SJSA1 (cell line): ENCODE measurements around the gene NFYC. TPM values are rescaled to one million over a fixed set of nuclear protein-coding genes. Genes with fewer than 3 reads are reported as not detected.

Source experiments
- DNase-seq, 2 experiments: peaks; one replicate each; pipeline ENCODE4 v3.0.0-alpha.2; 2015 to 2020; ENCODE audit warnings: low spot score in 2 of 2, low read depth in 1 of 2
- H3K27ac ChIP-seq: fragments of 250-450 bp; sonication (Bioruptor Pico); 2 replicates; pipeline ENCODE4 v1.5.1; 2020; ENCODE audit warnings: mild to moderate bottlenecking, moderate library complexity
- H3K27me3 ChIP-seq: fragments of 250-450 bp; sonication (Bioruptor Pico); replicated peaks from 2 replicates; pipeline ENCODE4 v1.5.1; 2020; ENCODE audit warnings: mild to moderate bottlenecking, moderate library complexity
- H3K36me3 ChIP-seq: fragments of 250-450 bp; sonication (Bioruptor Pico); 2 replicates; pipeline ENCODE4 v1.5.1; 2020; ENCODE audit warnings: mild to moderate bottlenecking
- H3K4me1 ChIP-seq: fragments of 250-450 bp; sonication (Bioruptor Pico); replicated peaks from 2 replicates; pipeline ENCODE4 v1.6.1; 2021; ENCODE audit warnings: mild to moderate bottlenecking
- H3K4me3 ChIP-seq: fragments of 250-450 bp; sonication (Bioruptor Pico); 2 replicates; pipeline ENCODE4 v1.5.1; 2020; ENCODE audit warnings: mild to moderate bottlenecking
- H3K9me3 ChIP-seq: fragments of 250-450 bp; sonication (Bioruptor Pico); replicated peaks from 2 replicates; pipeline ENCODE4 v1.5.1; 2020; ENCODE audit warnings: mild to moderate bottlenecking
- total RNA-seq: library from RNA; depleted of rRNA; stranded (reverse); fragments of >200 nt; shearing (Covaris generic); gene quantifications from 2 replicates; pipeline ENCODE4 v1.2.3, GENCODE V29; 2014; rRNA removed

NFYC gene
- total RNA-seq, 1 experiment from 2014 or later: 32.5 TPM

DNA sequence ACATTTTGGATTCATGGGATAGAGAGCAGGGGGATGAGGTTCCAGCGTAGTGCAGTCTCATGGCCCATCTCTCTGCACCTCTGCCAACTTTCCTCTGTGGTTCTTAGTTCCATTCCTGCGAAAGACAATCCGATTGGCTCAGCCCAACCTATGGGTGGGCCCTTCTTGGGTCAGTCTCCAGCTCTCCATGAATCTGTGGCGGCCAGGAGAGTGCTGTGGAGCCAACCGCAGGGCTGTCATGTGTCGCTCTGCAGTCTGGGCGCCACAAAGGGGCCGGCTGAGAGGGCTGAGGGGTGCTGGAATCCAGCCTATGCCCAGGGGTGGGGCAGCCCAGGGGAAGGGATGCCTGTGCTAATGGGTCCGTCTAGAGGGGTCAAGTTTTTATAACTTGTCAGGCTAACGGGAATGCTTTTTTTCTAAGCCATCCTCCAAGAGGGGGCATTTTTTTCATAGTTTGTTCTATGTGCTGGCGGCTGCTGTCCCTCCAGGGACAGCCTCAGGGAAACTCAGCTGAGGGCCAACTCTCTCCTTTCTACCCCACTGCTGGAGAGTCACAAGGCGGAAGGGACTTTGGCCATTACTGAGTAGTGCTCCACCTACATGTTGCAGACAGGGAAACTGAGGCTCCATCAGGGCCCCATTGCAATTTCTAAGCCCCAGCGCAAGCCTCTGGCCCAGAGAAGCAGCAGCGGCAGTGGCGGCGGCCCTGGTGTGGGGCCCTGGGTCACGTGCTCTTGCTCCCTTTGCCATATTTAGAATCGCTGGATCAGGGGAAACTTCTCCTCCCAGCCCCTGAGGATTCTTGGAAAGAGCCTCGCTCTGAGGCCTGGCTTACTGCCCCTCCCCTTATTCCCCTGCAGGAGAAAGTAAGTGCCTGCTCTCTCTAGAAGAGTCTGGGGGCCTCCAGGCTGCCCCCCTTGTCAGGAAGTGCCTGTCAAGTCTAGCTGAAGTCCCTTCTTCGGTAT lies 115.5 kb downstream of the NFYC start:
- Histone ChIP-seq H3K36me3 (no peaks in the 10 kb centered on the region), H3K9me3 (no peaks in the 10 kb centered on the region), H3K27me3 (no peaks in the 10 kb centered on the region), H3K4me1 (peaks cover 2% of the 10 kb centered on the region), H3K4me3 (no peak overlapping the region), H3K27ac (no peak overlapping the region)
- no peak for DNase-seq

DNA sequence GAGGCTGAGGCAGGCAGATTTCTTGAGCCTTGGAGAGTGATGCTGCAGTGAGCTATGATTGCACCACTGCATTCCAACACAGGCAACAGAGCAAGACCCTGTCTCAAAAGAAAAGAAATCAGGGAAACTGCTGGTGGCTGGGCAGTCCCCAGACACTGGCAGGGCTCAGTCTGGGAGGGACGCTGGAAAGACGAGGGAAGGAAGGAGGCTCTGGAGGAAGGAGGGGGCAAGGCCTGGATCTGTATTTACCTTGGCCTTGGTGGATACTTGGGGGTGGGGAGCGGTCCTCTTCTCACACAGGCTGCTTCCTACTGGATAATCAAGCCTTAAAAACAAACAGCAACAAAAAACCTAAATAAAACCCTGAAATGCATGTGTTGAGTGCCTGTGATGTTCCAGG lies 116.5 kb downstream of the NFYC start:
- no peak overlapping the region for H3K4me3 ChIP-seq
- H3K4me1 ChIP-seq: no peaks in the 10 kb centered on the region
- DNase-seq: no peak
- H3K27ac ChIP-seq: no peak overlapping the region
- H3K9me3 ChIP-seq: no peaks in the 10 kb centered on the region
- H3K36me3 ChIP-seq: no peaks in the 10 kb centered on the region
- H3K27me3 ChIP-seq: no peaks in the 10 kb centered on the region

DNA sequence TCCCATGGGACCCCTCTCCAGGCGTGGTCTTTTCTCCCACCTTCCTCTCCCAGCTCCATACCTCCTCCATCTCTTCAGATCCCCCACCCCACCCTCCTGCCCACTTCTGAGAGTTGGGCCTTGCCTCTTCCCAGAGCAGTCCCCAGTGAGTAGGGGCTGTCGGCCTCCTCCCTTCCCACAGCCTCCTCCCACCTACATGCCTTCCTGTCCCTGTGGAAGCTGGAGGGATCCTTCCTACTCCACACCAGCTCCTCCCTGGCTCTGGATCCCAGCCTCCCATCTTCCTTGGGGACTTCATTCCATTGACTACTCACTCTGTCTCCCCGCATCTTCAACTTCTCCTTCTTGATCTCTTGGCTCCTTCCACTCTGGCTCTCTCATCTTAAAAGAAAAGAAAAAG lies 116.9 kb downstream of the NFYC start:
- DNase-seq: no peak
- Histone ChIP-seq H3K36me3 (no peaks in the 10 kb centered on the region), H3K4me3 (no peak overlapping the region), H3K4me1 (no peaks in the 10 kb centered on the region), H3K27ac (no peak overlapping the region), H3K27me3 (no peaks in the 10 kb centered on the region), H3K9me3 (no peaks in the 10 kb centered on the region)

DNA sequence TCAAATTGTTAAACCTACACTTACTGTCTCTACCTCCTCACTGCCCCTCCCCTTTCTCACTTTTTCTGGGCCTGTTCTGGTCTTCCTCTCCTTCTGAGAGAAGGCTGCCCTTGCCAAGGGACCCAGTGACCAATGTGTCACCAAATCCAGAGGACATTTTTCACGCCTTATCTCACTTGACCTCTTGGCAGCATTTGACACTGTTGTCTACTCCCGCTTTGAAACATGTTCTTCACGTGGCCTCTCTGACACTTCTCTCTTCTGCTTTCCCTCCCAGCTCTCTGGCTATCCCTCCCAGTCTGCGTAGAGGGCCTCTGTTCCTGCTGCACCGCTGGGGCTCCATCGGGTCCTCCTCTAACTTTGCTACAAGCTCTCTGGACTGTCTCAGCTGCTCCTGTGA lies 117.4 kb downstream of the NFYC start:
- Histone ChIP-seq H3K36me3 (no peaks in the 10 kb centered on the region), H3K4me1 (no peaks in the 10 kb centered on the region), H3K27me3 (no peaks in the 10 kb centered on the region), H3K9me3 (no peaks in the 10 kb centered on the region), H3K27ac (no peak overlapping the region), H3K4me3 (no peak overlapping the region)
- DNase-seq: no peak

DNA sequence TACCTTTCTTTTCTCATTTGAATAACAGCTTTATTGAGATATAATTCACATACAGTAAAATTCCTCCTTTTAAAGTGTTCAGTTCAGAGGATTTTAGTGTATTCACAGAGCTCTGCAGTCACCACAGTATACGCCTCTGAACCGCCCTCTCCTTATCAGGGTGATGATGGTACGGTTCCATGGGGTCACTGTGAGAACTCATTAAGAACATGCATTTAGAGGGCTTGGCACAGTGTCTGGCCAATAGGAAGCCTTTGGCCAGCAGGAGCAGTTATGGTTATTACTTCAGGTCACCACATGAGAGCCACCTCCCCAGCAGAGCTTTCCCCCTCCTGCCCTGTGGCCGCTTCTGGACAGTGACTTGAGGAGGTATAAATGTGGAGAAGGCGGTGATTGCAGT lies 119.4 kb downstream of the NFYC start:
- no peaks in the 10 kb centered on the region for H3K36me3 ChIP-seq
- peaks cover 5% of the 10 kb centered on the region; the same call in 1 of the 2 replicates for H3K27me3 ChIP-seq
- no peak overlapping the region for H3K27ac ChIP-seq
- no peak overlapping the region for H3K4me3 ChIP-seq
- H3K9me3 ChIP-seq: no peaks in the 10 kb centered on the region
- H3K4me1 ChIP-seq: no peaks in the 10 kb centered on the region
- DNase-seq: no peak

DNA sequence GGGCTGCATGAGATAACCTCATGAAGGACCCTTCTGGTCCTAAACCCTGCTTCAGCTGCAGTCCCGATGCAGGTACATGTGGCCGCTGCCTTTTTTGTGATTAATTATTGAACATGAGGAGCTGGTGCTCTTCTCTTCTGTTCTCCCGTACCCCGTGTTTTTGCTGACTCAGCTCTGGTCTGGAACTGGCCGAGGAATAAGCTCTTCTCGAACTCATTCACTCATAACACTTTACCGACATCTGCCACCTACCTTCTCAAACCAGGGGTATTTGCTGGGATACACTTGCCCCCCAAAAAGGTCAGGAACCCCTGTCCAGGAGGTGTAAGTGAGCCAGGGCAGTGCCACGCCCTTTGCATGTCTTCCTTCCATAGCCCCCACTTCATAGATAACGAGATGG lies 123.9 kb downstream of the NFYC start:
- DNase-seq: no peak
- no peak overlapping the region for H3K4me3 ChIP-seq
- H3K4me1 ChIP-seq: no peaks in the 10 kb centered on the region
- no peak overlapping the region for H3K27ac ChIP-seq
- H3K36me3 ChIP-seq: no peaks in the 10 kb centered on the region
- H3K9me3 ChIP-seq: no peaks in the 10 kb centered on the region
- H3K27me3 ChIP-seq: peaks cover 10% of the 10 kb centered on the region

DNA sequence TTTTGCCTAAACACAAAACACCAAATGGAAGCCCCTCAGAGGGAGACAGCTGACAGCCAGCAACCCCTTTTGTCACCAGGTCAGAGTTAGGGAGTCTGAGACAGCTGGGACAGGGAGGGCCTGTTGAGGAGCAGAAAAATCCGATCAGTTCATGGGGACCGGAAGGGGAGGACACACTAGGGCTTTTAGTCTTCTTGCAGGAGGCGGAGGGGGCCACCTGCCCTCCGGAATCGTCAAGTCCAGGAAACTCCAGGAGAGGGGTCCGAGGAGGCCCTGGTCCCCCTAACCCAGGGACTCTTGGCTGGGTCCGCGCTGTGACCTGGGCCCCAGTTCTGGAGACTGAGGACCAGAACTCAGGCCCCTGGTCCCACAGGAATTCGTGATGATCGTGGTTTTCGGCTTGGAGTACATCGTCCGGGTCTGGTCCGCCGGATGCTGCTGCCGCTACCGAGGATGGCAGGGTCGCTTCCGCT lies 126.3 kb downstream of the NFYC start:
- Histone ChIP-seq H3K27me3 (peaks cover 10% of the 10 kb centered on the region), H3K4me3 (no peak overlapping the region), H3K36me3 (no peaks in the 10 kb centered on the region), H3K9me3 (no peaks in the 10 kb centered on the region), H3K4me1 (no peaks in the 10 kb centered on the region), H3K27ac (no peak overlapping the region)
- DNase-seq: no peak

DNA sequence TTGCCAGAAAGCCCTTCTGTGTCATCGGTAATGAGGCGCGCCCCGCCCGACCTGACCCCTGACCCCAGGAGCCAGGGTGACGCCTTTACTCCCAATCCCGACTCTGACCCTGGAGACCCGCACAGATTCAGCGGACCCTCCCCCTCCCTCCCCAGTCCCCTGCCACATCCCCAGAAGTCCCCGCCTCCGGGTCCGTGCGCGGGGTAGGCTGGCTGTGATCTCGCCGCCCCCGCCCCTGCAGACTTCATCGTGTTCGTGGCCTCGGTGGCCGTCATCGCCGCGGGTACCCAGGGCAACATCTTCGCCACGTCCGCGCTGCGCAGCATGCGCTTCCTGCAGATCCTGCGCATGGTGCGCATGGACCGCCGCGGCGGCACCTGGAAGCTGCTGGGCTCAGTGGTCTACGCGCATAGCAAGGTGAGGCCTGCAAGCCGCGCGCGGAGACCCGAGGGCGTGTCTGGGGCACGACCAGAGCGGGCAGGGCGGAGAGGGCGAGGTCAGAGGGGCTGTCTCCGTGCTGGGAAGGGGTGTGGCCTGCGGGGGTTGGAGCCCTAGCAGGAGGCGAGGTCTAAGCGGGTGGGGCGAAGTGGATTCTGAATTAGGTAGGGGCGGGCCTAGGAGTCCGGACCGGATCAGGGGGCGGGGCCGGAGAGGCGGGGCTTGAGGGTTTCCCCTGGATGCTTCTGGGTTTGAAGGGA lies 126.9 kb downstream of the NFYC start:
- H3K9me3 ChIP-seq: no peaks in the 10 kb centered on the region
- H3K4me3 ChIP-seq: no peak overlapping the region
- H3K27ac ChIP-seq: no peak overlapping the region
- no peaks in the 10 kb centered on the region for H3K36me3 ChIP-seq
- H3K4me1 ChIP-seq: no peaks in the 10 kb centered on the region
- peaks cover 10% of the 10 kb centered on the region for H3K27me3 ChIP-seq
- no peak for DNase-seq

DNA sequence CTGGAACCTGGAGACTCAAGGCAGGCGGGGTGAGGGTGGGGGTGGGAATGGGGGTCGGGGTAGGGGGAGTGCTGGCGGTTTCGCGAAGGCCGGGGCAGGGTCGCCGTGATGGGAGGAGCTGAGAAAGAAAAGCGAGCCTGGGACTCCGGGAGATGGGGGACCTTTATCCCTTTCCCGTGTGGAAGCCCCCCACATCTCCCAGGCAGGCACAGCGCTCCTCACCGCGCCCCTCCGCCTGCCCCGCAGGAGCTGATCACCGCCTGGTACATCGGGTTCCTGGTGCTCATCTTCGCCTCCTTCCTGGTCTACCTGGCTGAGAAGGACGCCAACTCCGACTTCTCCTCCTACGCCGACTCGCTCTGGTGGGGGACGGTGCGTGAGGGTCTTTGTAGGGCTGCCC lies 127.6 kb downstream of the NFYC start:
- no peak overlapping the region for H3K27ac ChIP-seq
- no peaks in the 10 kb centered on the region for H3K9me3 ChIP-seq
- peaks cover 1% of the 10 kb centered on the region for H3K4me1 ChIP-seq
- DNase-seq: no peak
- H3K36me3 ChIP-seq: no peaks in the 10 kb centered on the region
- H3K27me3 ChIP-seq: peaks cover 10% of the 10 kb centered on the region
- H3K4me3 ChIP-seq: no peak overlapping the region

DNA sequence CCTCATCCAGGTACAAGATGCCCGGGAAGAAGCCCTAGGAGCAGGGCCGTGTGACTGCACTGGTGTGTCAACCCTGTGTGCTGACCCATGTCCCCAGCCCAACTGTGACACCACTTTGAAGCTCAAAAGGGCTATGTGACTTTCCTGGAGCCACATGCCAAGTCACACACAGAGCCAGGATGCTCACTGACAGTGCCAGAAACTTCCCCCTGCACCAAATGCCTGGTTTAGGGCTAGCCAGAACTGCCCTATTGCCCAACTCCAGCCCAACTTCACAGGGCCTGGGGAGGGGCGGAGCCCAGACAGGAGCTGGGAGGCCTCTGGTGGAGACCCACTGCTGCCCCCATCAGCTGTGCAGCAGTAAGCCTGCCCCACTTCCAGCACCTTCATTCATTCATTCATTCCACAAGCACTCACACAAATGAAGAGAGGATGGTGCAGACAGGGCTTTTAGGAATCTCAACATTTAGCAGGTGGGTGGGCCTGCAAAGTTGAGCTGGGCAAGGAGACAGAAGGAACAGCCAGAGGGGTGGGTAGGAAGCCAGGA lies 128.8 kb downstream of the NFYC start:
- H3K27ac ChIP-seq: no peak overlapping the region
- no peak overlapping the region for H3K4me3 ChIP-seq
- H3K9me3 ChIP-seq: no peaks in the 10 kb centered on the region
- H3K4me1 ChIP-seq: peaks cover 14% of the 10 kb centered on the region
- H3K36me3 ChIP-seq: no peaks in the 10 kb centered on the region
- no peak for DNase-seq
- peaks cover 9% of the 10 kb centered on the region for H3K27me3 ChIP-seq

Other genes with a start within 250 kb of the NFYC start
- gene ZFP69B, start 241.2 kb upstream of the NFYC start, total RNA-seq: 2.3 and 4.2 TPM in 2 replicates
- gene ZFP69, start 214.4 kb upstream of the NFYC start, total RNA-seq: 4.9 and 5.6 TPM in 2 replicates
- gene EXO5, start 182.9 kb upstream of the NFYC start, total RNA-seq: 13.1 and 20.4 TPM in 2 replicates
- 8.1 and 8.6 TPM in 2 replicates for gene ZNF684, start 160.1 kb upstream of the NFYC start, total RNA-seq
- gene RIMS3, start 26.0 kb upstream of the NFYC start, total RNA-seq: 0.68 and 0.78 TPM in 2 replicates
- gene KCNQ4, start 92.1 kb downstream of the NFYC start, total RNA-seq: 0.05 TPM in 1 of 2 replicates, not detected in the other
- gene CITED4, start 170.7 kb downstream of the NFYC start, total RNA-seq: 1.2 and 4.8 TPM in 2 replicates